ENCODE measurements around the gene SSUH2. TPM values are rescaled to one million over a fixed set of nuclear protein-coding genes. Genes with fewer than 3 reads are reported as not detected.

The SSUH2 gene
- total RNA-seq = not detected in 2 replicates

GRCh38 chr3:8644748-8645390 is at the start of gene SSUH2:
Gene SSUH2 (minus strand): TSS chr3:8644798. CDS start chr3:8644758, 40 bp downstream.

Other genes starting within 250 kb of the SSUH2 start
- 24.7 and 274 TPM in 2 replicates for gene LMCD1, start 143.0 kb downstream of the SSUH2 start, total RNA-seq
- not detected in 2 replicates for gene CAV3, start 89.0 kb upstream of the SSUH2 start, total RNA-seq
- gene OXTR, start 124.8 kb upstream of the SSUH2 start, total RNA-seq = 0.72 and 4.3 TPM in 2 replicates

All from epithelial cell of alveolus of lung (primary cell).